CD4-positive, alpha-beta T cell (primary cell): ENCODE results near the gene ZNF365. TPM values are rescaled to one million over a fixed set of nuclear protein-coding genes. Genes with fewer than 3 reads are reported as not detected.

ENCODE experiments used
- ATAC-seq: fragments of 200-7000 bp; cut with Tn5 transposase; one replicate; pipeline ENCODE4 v1.10.0; 2022; ENCODE audit warnings: mild to moderate bottlenecking; ENCODE audit not compliant: poor library complexity
- CTCF ChIA-PET: fragments of 350-600 bp; sonication (Branson Sonifier 250); formaldehyde crosslinking; loops from one replicate; lab custom pipeline; 2021; ENCODE audit warnings: antibody characterized with exemption, inconsistent platforms; lab: Charles Lee
- POLR2A ChIA-PET: fragments of 350-600 bp; sonication (Branson Sonifier 250); formaldehyde crosslinking; loops from one replicate; lab custom pipeline; 2021; ENCODE audit warnings: antibody characterized with exemption, inconsistent platforms; lab: Charles Lee
- DNase-seq, 14 experiments: peaks; one replicate each; pipeline ENCODE4 v3.0.0-alpha.2; 2013 to 2020; ENCODE audit warnings: mixed read lengths in 2 of 14
- H3K27ac ChIP-seq, 2 donors: one replicate each; pipeline versions ENCODE4 v1.5.1 to v1.7.0; 2013; ENCODE audit warnings: low read length in 2 of 2, low read depth in 1 of 2, mild to moderate bottlenecking in 1 of 2
- H3K27me3 ChIP-seq, 2 experiments: 1 replicate in 1 of 2; 2 replicates in 1 of 2; pipeline versions ENCODE4 v1.6.1 to v1.7.0; 2013; ENCODE audit warnings: low read length in 2 of 2, control low read depth in 1 of 2, mild to moderate bottlenecking in 1 of 2, moderate library complexity in 1 of 2; ENCODE audit not compliant: insufficient read depth in 2 of 2, control insufficient read depth in 1 of 2
- H3K36me3 ChIP-seq: one replicate; pipeline ENCODE4 v1.6.1; 2013; ENCODE audit warnings: low read length, control low read depth; ENCODE audit not compliant: insufficient read depth
- H3K4me1 ChIP-seq: one replicate; pipeline ENCODE4 v1.6.1; 2013; ENCODE audit warnings: low read length, control low read depth; ENCODE audit not compliant: insufficient read depth
- H3K4me3 ChIP-seq: one replicate; pipeline ENCODE4 v1.5.1; 2013; ENCODE audit warnings: mild to moderate bottlenecking, low read length, moderate library complexity
- H3K9me3 ChIP-seq, 2 experiments: 1 replicate in 1 of 2; 2 replicates in 1 of 2; pipeline versions ENCODE4 v1.6.1 to v1.7.0; 2013; ENCODE audit warnings: low read length in 2 of 2, mild to moderate bottlenecking in 2 of 2, control low read depth in 1 of 2, moderate library complexity in 1 of 2; ENCODE audit not compliant: control insufficient read depth in 1 of 2, insufficient read depth in 1 of 2
- H3K27ac Mint-ChIP-seq: one replicate; pipeline ENCODE4 v1.8.0; 2020; ENCODE audit warnings: mixed read lengths
- H3K27me3 Mint-ChIP-seq: one replicate; pipeline ENCODE4 v1.8.0; 2021; ENCODE audit warnings: mixed read lengths
- H3K36me3 Mint-ChIP-seq: one replicate; pipeline ENCODE4 v1.8.0; 2021; ENCODE audit warnings: low read depth, mixed read lengths
- H3K4me1 Mint-ChIP-seq: one replicate; pipeline ENCODE4 v1.8.0; 2021; ENCODE audit warnings: low read depth, mixed read lengths
- H3K4me3 Mint-ChIP-seq: one replicate; pipeline ENCODE4 v1.8.0; 2020; ENCODE audit warnings: mild to moderate bottlenecking, mixed read lengths
- H3K9me3 Mint-ChIP-seq: one replicate; pipeline ENCODE4 v1.8.0; 2020; ENCODE audit warnings: mixed read lengths
- intact Hi-C, 2 experiments: fragments of 100-400 bp; cut with DNase I in 1 of 2; cut with micrococcal nuclease in 1 of 2; formaldehyde crosslinking; loops; one replicate each; pipeline versions ENCODE4 v1.15.1 to v1.9.0; 2023 to 2025; cut with DNase I, micrococcal nuclease
- total RNA-seq, 174 experiments: library from RNA in 2 of 174; stranded (reverse) in 2 of 174; gene quantifications; one replicate each; pipeline ENCODE4 v1.2.3 and lab custom pipeline; 2021 to 2026
- TF ChIP-seq, protein P1 (sequence below): fragments of 200-600 bp; IDR thresholded peaks from one replicate; pipeline ENCODE4 v1.8.0; 2022; ENCODE audit warnings: antibody characterized with exemption, mild to moderate bottlenecking

ZNF365 gene
- total RNA-seq, 2 experiments from 2014 or later, result 1.8 to 2.0 TPM

GRCh38 chr10:62333988-62334682 lies 40.0 kb upstream of the ZNF365 start:
- Histone ChIP-seq H3K36me3 (no peaks in the 10 kb centered on the region), H3K4me1 (no peaks in the 10 kb centered on the region), H3K27me3 (no peaks in the 10 kb centered on the region), H3K27ac (no peak overlapping the region), H3K4me3 (no peak overlapping the region), H3K9me3 (peaks cover 0 to 5% of the 10 kb centered on the region in 2 experiments)
- peaks cover 21% of the 10 kb centered on the region for H3K27me3 Mint-ChIP-seq
- intact Hi-C loops, result no loop called here
- TF ChIP-seq, protein P1, sequence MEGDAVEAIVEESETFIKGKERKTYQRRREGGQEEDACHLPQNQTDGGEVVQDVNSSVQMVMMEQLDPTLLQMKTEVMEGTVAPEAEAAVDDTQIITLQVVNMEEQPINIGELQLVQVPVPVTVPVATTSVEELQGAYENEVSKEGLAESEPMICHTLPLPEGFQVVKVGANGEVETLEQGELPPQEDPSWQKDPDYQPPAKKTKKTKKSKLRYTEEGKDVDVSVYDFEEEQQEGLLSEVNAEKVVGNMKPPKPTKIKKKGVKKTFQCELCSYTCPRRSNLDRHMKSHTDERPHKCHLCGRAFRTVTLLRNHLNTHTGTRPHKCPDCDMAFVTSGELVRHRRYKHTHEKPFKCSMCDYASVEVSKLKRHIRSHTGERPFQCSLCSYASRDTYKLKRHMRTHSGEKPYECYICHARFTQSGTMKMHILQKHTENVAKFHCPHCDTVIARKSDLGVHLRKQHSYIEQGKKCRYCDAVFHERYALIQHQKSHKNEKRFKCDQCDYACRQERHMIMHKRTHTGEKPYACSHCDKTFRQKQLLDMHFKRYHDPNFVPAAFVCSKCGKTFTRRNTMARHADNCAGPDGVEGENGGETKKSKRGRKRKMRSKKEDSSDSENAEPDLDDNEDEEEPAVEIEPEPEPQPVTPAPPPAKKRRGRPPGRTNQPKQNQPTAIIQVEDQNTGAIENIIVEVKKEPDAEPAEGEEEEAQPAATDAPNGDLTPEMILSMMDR, result no peak
- peaks cover 8% of the 10 kb centered on the region for H3K9me3 Mint-ChIP-seq
- no peak overlapping the region for H3K4me3 Mint-ChIP-seq
- no peaks in the 10 kb centered on the region for H3K4me1 Mint-ChIP-seq
- H3K27ac Mint-ChIP-seq, result no peak overlapping the region
- H3K36me3 Mint-ChIP-seq, result peaks cover 4% of the 10 kb centered on the region
- ATAC-seq, result no peak
- POLR2A ChIA-PET, result no interaction called here
- DNase-seq, result no peak
- CTCF ChIA-PET, result interaction anchor here (0.6 kb wide), 1 partner anchor 87 kb away, joined by 3 read pairs; no protein-coding TSS in a partner anchor

DNA sequence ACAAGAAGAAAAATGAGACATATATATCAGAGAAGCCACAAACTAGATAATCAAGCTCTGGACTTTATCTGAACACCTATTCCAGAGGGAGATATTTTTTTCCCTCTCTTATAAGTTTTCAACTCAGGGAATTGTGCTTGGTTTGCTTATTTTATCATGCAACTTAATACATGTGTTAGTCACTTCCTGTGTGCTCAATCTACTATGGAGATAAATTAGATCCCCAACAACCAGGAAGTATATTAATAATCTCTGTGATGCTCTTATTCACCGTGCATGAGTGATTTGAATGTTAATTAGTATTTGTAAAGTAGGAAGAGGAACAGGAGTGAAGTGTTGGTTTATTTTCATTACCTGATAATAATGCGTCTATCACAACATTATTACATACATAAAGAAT lies 38.8 kb upstream of the ZNF365 start:
- Mint-ChIP-seq H3K36me3 (peaks cover 4% of the 10 kb centered on the region), H3K27me3 (peaks cover 21% of the 10 kb centered on the region), H3K4me1 (no peaks in the 10 kb centered on the region), H3K9me3 (peaks cover 10% of the 10 kb centered on the region), H3K4me3 (no peak overlapping the region), H3K27ac (no peak overlapping the region)
- CTCF ChIA-PET, result no interaction called here
- Histone ChIP-seq H3K36me3 (no peaks in the 10 kb centered on the region), H3K27me3 (no peaks in the 10 kb centered on the region), H3K4me3 (no peak overlapping the region), H3K9me3 (peaks cover 0 to 11% of the 10 kb centered on the region in 2 experiments), H3K27ac (no peak overlapping the region), H3K4me1 (no peaks in the 10 kb centered on the region)
- TF ChIP-seq, protein P1, result no peak
- no peak for ATAC-seq
- POLR2A ChIA-PET, result interaction anchor here (0.6 kb wide), 1 partner anchor 227 kb away, joined by 4 read pairs; no protein-coding TSS in a partner anchor
- DNase-seq, result no peak
- intact Hi-C loops, result no loop called here

- H3K36me3 ChIP-seq, result no peaks in the 10 kb centered on the region
- TF ChIP-seq, protein P1, result no peak
- H3K27ac Mint-ChIP-seq, result no peak overlapping the region
- peaks cover 0 to 22% of the 10 kb centered on the region in 2 experiments for H3K9me3 ChIP-seq
- no peaks in the 10 kb centered on the region for H3K4me1 ChIP-seq
- no peaks in the 10 kb centered on the region for H3K4me1 Mint-ChIP-seq
- intact Hi-C loops, result no loop called here
- H3K36me3 Mint-ChIP-seq, result peaks cover 4% of the 10 kb centered on the region
- ATAC-seq, result no peak
- H3K27me3 ChIP-seq, result no peaks in the 10 kb centered on the region
- CTCF ChIA-PET, result no interaction called here
- H3K27ac ChIP-seq, result no peak overlapping the region
- no peak overlapping the region for H3K4me3 Mint-ChIP-seq
- H3K27me3 Mint-ChIP-seq, result peaks cover 21% of the 10 kb centered on the region
- POLR2A ChIA-PET, result no interaction called here
- no peak for DNase-seq
- peaks cover 12% of the 10 kb centered on the region for H3K9me3 Mint-ChIP-seq
- H3K4me3 ChIP-seq, result no peak overlapping the region
Observed at GRCh38 chr10:62336404-62336803, 37.8 kb upstream of the ZNF365 start.
